Natural killer cell (primary cell): ENCODE data around the gene CXorf49. TPM values are rescaled to one million over a fixed set of nuclear protein-coding genes. Genes with fewer than 3 reads are reported as not detected.
"Not testable (repeated sequence)": the region's sequence is repeated elsewhere in the genome, so short reads cannot be mapped to it uniquely, and the experiment has no call there.

Experiments
- ATAC-seq, 3 donors: fragments of 150-1000 bp in 2 of 3; fragments of 200-7000 bp in 1 of 3; cut with Tn5 transposase; 1 replicate in 1 of 3; 2 replicates in 2 of 3; pipeline ENCODE4 v1.10.0; 2021; ENCODE audit warnings: mild to moderate bottlenecking in 2 of 3, moderate library complexity in 2 of 3
- DNase-seq, 2 donors: peaks; one replicate each; pipeline versions ENCODE4 v3.0.0 to v3.0.0-alpha.2; 2013 to 2021; ENCODE audit warnings: mixed read lengths in 1 of 2
- H3K27ac ChIP-seq: one replicate; pipeline ENCODE4 v1.5.1; 2013; ENCODE audit warnings: mild to moderate bottlenecking, low read length
- H3K27me3 ChIP-seq: one replicate; pipeline ENCODE4 v1.6.1; 2013; ENCODE audit warnings: low read length; ENCODE audit not compliant: control insufficient read depth, insufficient read depth
- H3K36me3 ChIP-seq: one replicate; pipeline ENCODE4 v1.6.1; 2013; ENCODE audit warnings: low read length; ENCODE audit not compliant: control insufficient read depth, insufficient read depth
- H3K4me1 ChIP-seq: one replicate; pipeline ENCODE4 v1.6.1; 2013; ENCODE audit warnings: low read length; ENCODE audit not compliant: control insufficient read depth, insufficient read depth
- H3K4me3 ChIP-seq: one replicate; pipeline ENCODE4 v1.5.1; 2013; ENCODE audit warnings: low read length
- H3K9me3 ChIP-seq: one replicate; pipeline ENCODE4 v1.6.1; 2013; ENCODE audit warnings: low read length; ENCODE audit not compliant: control insufficient read depth, insufficient read depth
- H3K27ac Mint-ChIP-seq, 2 donors: one replicate each; pipeline ENCODE4 v1.8.0; 2022; ENCODE audit warnings: mild to moderate bottlenecking in 2 of 2, mixed read lengths in 2 of 2, moderate library complexity in 1 of 2
- H3K27me3 Mint-ChIP-seq, 2 donors: one replicate each; pipeline ENCODE4 v1.8.0; 2022; ENCODE audit warnings: low read depth in 2 of 2, mixed read lengths in 2 of 2
- H3K36me3 Mint-ChIP-seq: one replicate; pipeline ENCODE4 v1.8.0; 2022; ENCODE audit warnings: mixed read lengths
- H3K4me1 Mint-ChIP-seq, 2 donors: one replicate each; pipeline ENCODE4 v1.8.0; 2022; ENCODE audit warnings: mixed read lengths in 2 of 2
- H3K4me3 Mint-ChIP-seq: one replicate; pipeline ENCODE4 v1.8.0; 2022; ENCODE audit warnings: mild to moderate bottlenecking, moderate library complexity, mixed read lengths
- H3K9me3 Mint-ChIP-seq, 2 donors: one replicate each; pipeline ENCODE4 v1.8.0; 2022; ENCODE audit warnings: mixed read lengths in 2 of 2
- WGBS: methylation state at CpG from one replicate; pipeline ENCODE4 v1.1.7; 2013; ENCODE audit warnings: missing lambda C conversion rate; ENCODE audit not compliant: insufficient coverage; 5-methylcytosine and 5-hydroxymethylcytosine counted together
- intact Hi-C: fragments of 100-400 bp; cut with micrococcal nuclease; formaldehyde crosslinking; loops from one replicate; pipeline ENCODE4 v1.14.2; 2022
- total RNA-seq, 4 donors: library from RNA; stranded (reverse); fragments of 120-200 nt in 1 of 4; gene quantifications; one replicate each; pipeline versions ENCODE4 v1.2.3 to v1.2.4, GENCODE V29; 2013 to 2022

Gene CXorf49
- not detected for total RNA-seq
- not detected for total RNA-seq (2013)

DNA sequence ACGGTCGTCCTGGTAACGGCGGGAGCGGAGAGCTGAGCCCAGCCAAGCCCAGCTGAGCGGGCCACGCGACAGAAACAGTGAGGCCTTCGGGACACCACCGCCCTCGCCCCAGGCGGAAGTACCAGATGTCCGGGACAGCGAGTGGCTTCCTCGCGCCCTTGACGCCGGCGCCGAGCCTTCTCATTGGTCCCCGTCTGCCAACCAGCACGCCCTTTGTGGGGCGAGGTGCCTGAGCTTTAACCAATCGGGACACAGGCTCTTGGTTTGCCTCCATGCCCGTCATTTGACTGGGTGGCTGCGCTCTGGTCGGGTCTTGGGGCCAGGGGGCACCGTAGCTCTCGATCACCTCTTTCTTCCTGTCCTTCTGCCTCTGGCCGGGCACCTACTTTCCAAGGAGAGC, at the start of gene CXorf49:
CXorf49 (minus strand) TSS at position 101 of the 400 bp plus-strand sequence. CDS start 134 bp downstream, outside the sequence.
- no CpG with 5 or more reads among the region's 30 CpGs for WGBS
- H3K4me3 Mint-ChIP-seq, H3K4me1 ChIP-seq, H3K27me3 Mint-ChIP-seq, H3K27ac Mint-ChIP-seq, DNase-seq, intact Hi-C loops, H3K9me3 ChIP-seq, H3K36me3 ChIP-seq, ATAC-seq, H3K9me3 Mint-ChIP-seq, H3K36me3 Mint-ChIP-seq, H3K27me3 ChIP-seq, H3K4me3 ChIP-seq, H3K27ac ChIP-seq, H3K4me1 Mint-ChIP-seq: not testable (repeated sequence)

DNA sequence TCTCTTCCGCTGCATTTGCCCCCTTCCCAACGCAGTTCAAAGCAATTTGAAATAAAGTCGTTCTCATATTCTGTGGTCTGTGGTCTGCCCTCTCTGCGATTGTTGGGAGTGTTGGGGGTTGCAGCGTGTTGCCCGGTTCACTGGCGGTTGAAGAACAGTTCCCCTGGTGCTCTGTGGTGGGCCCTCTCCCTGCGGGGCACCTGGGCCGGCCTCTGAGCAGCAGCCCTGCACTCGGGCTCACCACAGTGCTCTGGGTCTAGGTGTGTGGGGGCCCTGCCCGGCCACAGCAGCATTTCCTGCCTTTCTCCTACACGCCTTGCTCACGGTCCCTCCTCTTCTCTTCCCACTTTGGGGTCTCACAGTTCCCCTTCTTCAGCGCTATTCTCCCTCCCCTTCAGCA, 49.0 kb upstream of the CXorf49 start:
- DNase-seq, ATAC-seq, H3K27ac ChIP-seq, intact Hi-C loops, H3K4me3 Mint-ChIP-seq, H3K4me3 ChIP-seq, H3K4me1 ChIP-seq, H3K36me3 ChIP-seq, H3K27me3 Mint-ChIP-seq, H3K9me3 ChIP-seq, H3K36me3 Mint-ChIP-seq, H3K4me1 Mint-ChIP-seq, H3K27me3 ChIP-seq, H3K27ac Mint-ChIP-seq, H3K9me3 Mint-ChIP-seq: not testable (repeated sequence)
- WGBS, result no CpG with 5 or more reads among the region's 14 CpGs

DNA sequence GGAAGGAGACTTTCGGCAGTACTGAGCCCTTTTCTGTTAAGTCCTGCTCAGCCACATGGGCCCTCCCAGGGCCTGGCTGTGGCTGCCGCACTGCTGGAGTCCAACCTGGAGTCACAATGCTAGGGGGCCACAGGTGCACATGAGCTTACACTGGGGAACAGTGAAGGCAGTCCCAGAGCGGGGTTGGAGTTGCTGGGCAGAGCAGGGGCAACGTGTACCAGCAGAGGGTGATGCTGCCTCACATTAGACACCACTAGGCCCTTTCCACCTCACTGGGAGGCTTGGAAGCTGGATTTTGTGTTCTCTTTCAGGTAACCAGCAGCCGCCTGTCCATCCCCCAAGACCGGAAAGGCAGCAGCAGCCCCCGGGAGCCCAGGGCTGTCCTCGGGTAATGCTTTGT, 47.5 kb upstream of the CXorf49 start:
- DNase-seq, H3K27me3 ChIP-seq, H3K4me3 ChIP-seq, H3K36me3 Mint-ChIP-seq, H3K4me3 Mint-ChIP-seq, intact Hi-C loops, H3K4me1 Mint-ChIP-seq, H3K4me1 ChIP-seq, H3K27ac Mint-ChIP-seq, H3K36me3 ChIP-seq, H3K27me3 Mint-ChIP-seq, H3K27ac ChIP-seq, ATAC-seq, H3K9me3 Mint-ChIP-seq, H3K9me3 ChIP-seq: not testable (repeated sequence)
- no CpG with 5 or more reads among the region's 8 CpGs for WGBS

DNA sequence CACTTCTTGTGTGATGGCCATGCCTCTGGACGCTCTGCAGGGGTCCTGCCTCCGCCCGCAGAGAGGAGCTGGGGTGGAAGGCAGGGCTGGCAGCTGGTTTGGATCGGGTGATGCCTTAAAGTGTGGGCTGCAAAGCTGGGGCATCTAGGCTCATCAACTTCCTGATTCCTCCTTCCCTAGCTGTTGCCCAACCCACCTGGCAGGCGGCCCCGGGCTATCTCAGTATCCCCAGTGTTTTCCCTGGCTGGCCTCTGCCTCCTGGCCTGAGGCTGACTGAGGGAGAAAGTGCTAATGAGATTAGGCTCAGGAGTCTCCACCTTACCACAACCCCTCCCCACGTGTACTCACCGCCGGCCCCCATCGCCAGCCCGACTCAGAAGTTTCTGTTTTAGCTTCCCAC, 46.7 kb upstream of the CXorf49 start:
- H3K27ac ChIP-seq, DNase-seq, intact Hi-C loops, H3K4me1 ChIP-seq, H3K9me3 Mint-ChIP-seq, H3K27me3 Mint-ChIP-seq, H3K4me1 Mint-ChIP-seq, H3K36me3 ChIP-seq, H3K4me3 Mint-ChIP-seq, ATAC-seq, H3K36me3 Mint-ChIP-seq, H3K9me3 ChIP-seq, H3K4me3 ChIP-seq, H3K27me3 ChIP-seq, H3K27ac Mint-ChIP-seq: not testable (repeated sequence)
- WGBS, result no CpG with 5 or more reads among the region's 11 CpGs

DNA sequence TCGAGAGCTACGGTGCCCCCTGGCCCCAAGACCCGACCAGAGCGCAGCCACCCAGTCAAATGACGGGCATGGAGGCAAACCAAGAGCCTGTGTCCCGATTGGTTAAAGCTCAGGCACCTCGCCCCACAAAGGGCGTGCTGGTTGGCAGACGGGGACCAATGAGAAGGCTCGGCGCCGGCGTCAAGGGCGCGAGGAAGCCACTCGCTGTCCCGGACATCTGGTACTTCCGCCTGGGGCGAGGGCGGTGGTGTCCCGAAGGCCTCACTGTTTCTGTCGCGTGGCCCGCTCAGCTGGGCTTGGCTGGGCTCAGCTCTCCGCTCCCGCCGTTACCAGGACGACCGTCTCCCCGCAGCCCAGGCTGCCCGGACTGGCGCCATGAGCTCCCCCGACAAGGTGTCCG, 45.0 kb upstream of the CXorf49 start, which contains the start of gene CXorf49B:
CXorf49B (plus strand) TSS at position 301 of the 400 bp plus-strand sequence; CDS start at position 376, 75 bp downstream.
- not testable (repeated sequence) for H3K27me3 Mint-ChIP-seq

DNA sequence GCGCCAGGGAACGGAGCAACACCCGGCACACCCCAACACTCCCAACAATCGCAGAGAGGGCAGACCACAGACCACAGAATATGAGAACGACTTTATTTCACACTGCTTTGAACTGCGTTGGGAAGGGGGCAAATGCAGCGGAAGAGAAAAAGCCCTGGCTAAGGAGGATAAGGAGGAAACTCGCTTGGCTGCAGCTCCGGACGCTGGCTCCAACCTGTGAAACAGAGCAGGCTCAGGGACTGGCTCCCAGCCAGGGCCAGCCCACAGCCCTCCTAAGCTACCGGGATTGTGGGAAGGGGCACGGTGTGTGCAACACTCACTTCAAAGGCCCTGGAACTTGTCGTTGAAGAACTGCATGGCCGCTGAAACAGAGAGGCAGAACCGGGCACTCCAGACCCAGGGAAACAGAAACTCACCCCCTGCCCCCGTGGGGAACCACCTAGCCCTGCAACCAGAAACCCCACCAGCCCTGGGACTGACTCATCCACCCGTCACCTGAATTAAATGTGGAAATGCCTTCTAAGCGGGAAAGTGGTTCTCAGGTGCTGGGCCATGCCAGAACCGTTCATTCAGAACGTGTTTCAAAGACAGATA, 42.7 kb upstream of the CXorf49 start:
- H3K36me3 ChIP-seq, H3K36me3 Mint-ChIP-seq, intact Hi-C loops, H3K9me3 Mint-ChIP-seq, H3K4me1 Mint-ChIP-seq, H3K27ac Mint-ChIP-seq, H3K4me1 ChIP-seq, H3K9me3 ChIP-seq, H3K27me3 Mint-ChIP-seq, H3K4me3 Mint-ChIP-seq, H3K27ac ChIP-seq, H3K27me3 ChIP-seq, H3K4me3 ChIP-seq, ATAC-seq, DNase-seq: not testable (repeated sequence)
- WGBS, result no CpG with 5 or more reads among the region's 20 CpGs

More for the DNA sequence above, 45.0 kb upstream of the CXorf49 start, which contains the start of gene CXorf49B:
- ATAC-seq, H3K27ac Mint-ChIP-seq, H3K4me1 Mint-ChIP-seq, H3K27ac ChIP-seq, H3K4me1 ChIP-seq, H3K9me3 Mint-ChIP-seq, intact Hi-C loops, H3K27me3 ChIP-seq, H3K36me3 Mint-ChIP-seq, H3K4me3 Mint-ChIP-seq, DNase-seq, H3K36me3 ChIP-seq, H3K9me3 ChIP-seq, H3K4me3 ChIP-seq: not testable (repeated sequence)
- WGBS, result no CpG with 5 or more reads among the region's 34 CpGs

DNA sequence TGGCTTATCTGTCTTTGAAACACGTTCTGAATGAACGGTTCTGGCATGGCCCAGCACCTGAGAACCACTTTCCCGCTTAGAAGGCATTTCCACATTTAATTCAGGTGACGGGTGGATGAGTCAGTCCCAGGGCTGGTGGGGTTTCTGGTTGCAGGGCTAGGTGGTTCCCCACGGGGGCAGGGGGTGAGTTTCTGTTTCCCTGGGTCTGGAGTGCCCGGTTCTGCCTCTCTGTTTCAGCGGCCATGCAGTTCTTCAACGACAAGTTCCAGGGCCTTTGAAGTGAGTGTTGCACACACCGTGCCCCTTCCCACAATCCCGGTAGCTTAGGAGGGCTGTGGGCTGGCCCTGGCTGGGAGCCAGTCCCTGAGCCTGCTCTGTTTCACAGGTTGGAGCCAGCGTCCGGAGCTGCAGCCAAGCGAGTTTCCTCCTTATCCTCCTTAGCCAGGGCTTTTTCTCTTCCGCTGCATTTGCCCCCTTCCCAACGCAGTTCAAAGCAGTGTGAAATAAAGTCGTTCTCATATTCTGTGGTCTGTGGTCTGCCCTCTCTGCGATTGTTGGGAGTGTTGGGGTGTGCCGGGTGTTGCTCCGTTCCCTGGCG, 2.3 kb upstream of the CXorf49 start:
- H3K9me3 Mint-ChIP-seq, H3K27ac Mint-ChIP-seq, ATAC-seq, H3K36me3 Mint-ChIP-seq, H3K36me3 ChIP-seq, H3K4me3 ChIP-seq, H3K27me3 Mint-ChIP-seq, intact Hi-C loops, H3K4me3 Mint-ChIP-seq, H3K27me3 ChIP-seq, H3K9me3 ChIP-seq, H3K27ac ChIP-seq, DNase-seq, H3K4me1 Mint-ChIP-seq, H3K4me1 ChIP-seq: not testable (repeated sequence)
- no CpG with 5 or more reads among the region's 20 CpGs for WGBS

DNA sequence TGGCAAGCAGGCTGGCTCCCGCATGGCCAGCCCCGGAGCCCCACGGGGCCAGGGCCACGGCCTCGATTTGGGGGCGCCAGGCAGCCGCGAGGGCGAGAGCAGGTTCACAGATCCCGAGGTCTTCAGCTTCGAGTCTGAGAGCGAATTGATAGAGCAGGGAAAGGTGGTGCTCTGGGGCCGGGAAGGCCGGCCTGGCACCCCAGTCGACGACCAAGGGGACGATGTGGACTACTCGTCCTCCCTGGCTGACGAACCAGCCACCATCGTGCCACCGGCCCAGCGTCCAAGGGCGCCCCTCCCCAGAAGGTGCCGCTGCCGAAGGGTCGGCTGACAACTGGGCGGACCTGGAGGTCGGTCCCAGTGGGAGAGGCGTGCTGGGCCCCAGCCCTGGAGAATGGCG, 1.1 kb upstream of the CXorf49 start:
- intact Hi-C loops, H3K27ac Mint-ChIP-seq, H3K4me1 Mint-ChIP-seq, H3K27ac ChIP-seq, DNase-seq, H3K4me3 ChIP-seq, H3K36me3 ChIP-seq, H3K9me3 ChIP-seq, H3K27me3 ChIP-seq, H3K36me3 Mint-ChIP-seq, ATAC-seq, H3K27me3 Mint-ChIP-seq, H3K4me1 ChIP-seq, H3K9me3 Mint-ChIP-seq, H3K4me3 Mint-ChIP-seq: not testable (repeated sequence)
- no CpG with 5 or more reads among the region's 30 CpGs for WGBS
